ENCODE data around the gene UNG. TPM values are rescaled to one million over a fixed set of nuclear protein-coding genes. Genes with fewer than 3 reads are reported as not detected.
A peak's percentile ranks its signal among the peaks of the same experiment; 100 is the strongest.

The UNG gene
- total RNA-seq, 4 donors from 2014 or later: 13.9 to 52.8 (median 33.6) TPM

DNA sequence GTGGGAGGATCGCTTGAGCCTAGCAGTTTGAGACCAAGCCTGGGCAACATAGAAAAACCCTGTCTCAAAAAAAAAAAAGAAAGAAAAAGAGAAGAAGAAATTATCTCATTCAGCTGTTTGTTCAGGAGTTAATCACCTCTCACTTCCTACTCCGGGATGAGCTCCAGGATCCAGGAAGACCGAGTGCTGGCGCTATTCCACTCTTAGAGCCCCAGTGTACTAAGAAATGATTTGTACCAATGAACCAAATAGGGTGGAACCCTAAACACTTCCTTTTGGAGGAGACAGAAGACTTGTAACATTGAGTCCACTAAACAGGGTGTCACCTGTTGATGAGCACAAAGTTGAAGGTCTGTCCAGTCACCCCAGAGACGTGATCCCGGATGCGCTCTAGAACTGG, 7.7 kb upstream of the UNG start:
- TF ChIP-seq, protein P1, sequence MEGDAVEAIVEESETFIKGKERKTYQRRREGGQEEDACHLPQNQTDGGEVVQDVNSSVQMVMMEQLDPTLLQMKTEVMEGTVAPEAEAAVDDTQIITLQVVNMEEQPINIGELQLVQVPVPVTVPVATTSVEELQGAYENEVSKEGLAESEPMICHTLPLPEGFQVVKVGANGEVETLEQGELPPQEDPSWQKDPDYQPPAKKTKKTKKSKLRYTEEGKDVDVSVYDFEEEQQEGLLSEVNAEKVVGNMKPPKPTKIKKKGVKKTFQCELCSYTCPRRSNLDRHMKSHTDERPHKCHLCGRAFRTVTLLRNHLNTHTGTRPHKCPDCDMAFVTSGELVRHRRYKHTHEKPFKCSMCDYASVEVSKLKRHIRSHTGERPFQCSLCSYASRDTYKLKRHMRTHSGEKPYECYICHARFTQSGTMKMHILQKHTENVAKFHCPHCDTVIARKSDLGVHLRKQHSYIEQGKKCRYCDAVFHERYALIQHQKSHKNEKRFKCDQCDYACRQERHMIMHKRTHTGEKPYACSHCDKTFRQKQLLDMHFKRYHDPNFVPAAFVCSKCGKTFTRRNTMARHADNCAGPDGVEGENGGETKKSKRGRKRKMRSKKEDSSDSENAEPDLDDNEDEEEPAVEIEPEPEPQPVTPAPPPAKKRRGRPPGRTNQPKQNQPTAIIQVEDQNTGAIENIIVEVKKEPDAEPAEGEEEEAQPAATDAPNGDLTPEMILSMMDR (IDR thresholded peaks at IDR 0.05): no peak
- DNase-seq (ENCODE audit: low spot score) (no peak), ATAC-seq (ENCODE audit: low FRiP score) (no peak)

DNA sequence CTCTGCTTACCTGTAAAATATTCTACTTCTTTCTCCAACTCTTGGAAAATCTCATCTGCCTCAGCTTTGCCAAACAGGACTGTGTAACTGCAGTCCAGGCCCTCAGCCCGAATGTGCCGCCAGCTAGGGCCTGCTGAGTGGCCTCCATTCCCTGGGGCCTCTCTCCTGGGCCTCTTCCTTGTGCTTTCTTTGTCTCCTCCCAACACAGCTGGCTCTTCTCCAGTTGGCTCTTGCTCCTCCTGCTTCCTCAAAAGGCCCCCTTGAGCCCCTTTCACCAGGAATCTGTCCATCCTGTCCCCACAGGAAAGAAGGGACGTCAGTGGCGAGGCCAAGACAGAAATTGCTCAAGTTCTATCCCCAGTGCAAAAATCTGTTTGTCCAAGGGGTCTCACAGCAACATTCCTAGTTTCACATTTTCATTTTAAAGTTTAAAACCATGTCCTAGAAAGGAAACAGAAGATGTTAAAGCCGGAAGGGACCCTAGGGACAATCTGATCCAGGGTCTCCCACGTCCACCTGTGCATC, 4.8 kb upstream of the UNG start:
- DNase-seq (ENCODE audit: low spot score) (no peak), ATAC-seq (ENCODE audit: low FRiP score) (no peak)
- TF ChIP-seq, protein P1 (IDR thresholded peaks at IDR 0.05): no peak

- DNase-seq (ENCODE audit: low spot score): peak; percentile 84
- TF ChIP-seq, protein P1 (IDR thresholded peaks at IDR 0.05): peak in 2 of 3 donors; percentile 53 to 89
- ATAC-seq (ENCODE audit: low FRiP score): peak; percentile 86
These were observed 4.1 kb upstream of the UNG start, which contains the start of gene ALKBH2 for GRCh38 chr12:109093022-109093918. TSS of gene ALKBH2 (minus strand) at chr12:109093472. CDS start at chr12:109092786, 686 bp downstream.

DNA sequence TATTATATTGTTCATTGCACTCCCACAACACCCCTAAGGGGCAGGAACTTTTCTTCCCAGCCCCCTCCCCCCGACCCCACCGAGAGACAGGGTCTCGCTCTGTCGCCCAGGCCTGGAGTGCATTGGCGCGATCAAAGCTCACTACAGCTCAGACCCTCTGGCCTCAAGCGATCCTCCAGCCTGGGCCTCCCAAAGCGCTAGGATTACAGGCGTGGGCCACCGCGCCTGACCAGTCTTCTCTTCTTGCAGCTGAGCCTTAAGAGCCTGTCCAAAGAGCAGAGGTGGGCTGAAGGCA, 310 bp upstream of the UNG start:
- DNase-seq (ENCODE audit: low spot score) (no peak), ATAC-seq (ENCODE audit: low FRiP score) (no peak)
- TF ChIP-seq, protein P1 (IDR thresholded peaks at IDR 0.05): no peak

- TF ChIP-seq, protein P1 (IDR thresholded peaks at IDR 0.05): no peak
- DNase-seq (ENCODE audit: low spot score) (peak; percentile 39), ATAC-seq (ENCODE audit: low FRiP score) (peak; percentile 21)
These were observed 797 bp downstream of the UNG start for GRCh38 chr12:109098183-109098604.

- ATAC-seq (ENCODE audit: low FRiP score): no peak
- no peak for DNase-seq (ENCODE audit: low spot score)
- TF ChIP-seq, protein P1 (IDR thresholded peaks at IDR 0.05): no peak
These were observed 1.3 kb downstream of the UNG start for GRCh38 chr12:109098651-109099050.

Measured in omental fat pad (tissue), 4 donors.